Neuronal stem cell (in vitro differentiated cells): ENCODE results near the gene TM9SF4.
"Not testable (repeated sequence)": the region's sequence is repeated elsewhere in the genome, so short reads cannot be mapped to it uniquely, and the experiment has no call there.

Experiments
- DNase-seq: peaks from one replicate; pipeline ENCODE4 v3.0.0-alpha.2; 2013; ENCODE audit warnings: low spot score
- H2AFZ ChIP-seq: one replicate; pipeline ENCODE4 v1.6.1; 2013; ENCODE audit warnings: mild to moderate bottlenecking, low read length, inconsistent platforms
- H2AK5ac ChIP-seq: 2 replicates; pipeline ENCODE4 v1.6.1; 2013; ENCODE audit warnings: low read depth, mild to moderate bottlenecking, inconsistent platforms, low read length, moderate library complexity, mixed read lengths
- H2BK120ac ChIP-seq: 2 replicates; pipeline ENCODE4 v1.6.1; 2013; ENCODE audit warnings: low read depth, mild to moderate bottlenecking, inconsistent platforms, low read length, moderate library complexity, mixed read lengths
- H2BK12ac ChIP-seq: one replicate; pipeline ENCODE4 v1.6.1; 2013; ENCODE audit warnings: low read length, inconsistent platforms
- H2BK15ac ChIP-seq: 2 replicates; pipeline ENCODE4 v1.6.1; 2013; ENCODE audit warnings: mild to moderate bottlenecking, low read length, inconsistent platforms, mixed read lengths
- H2BK5ac ChIP-seq: one replicate; pipeline ENCODE4 v1.6.1; 2013; ENCODE audit warnings: inconsistent platforms, mild to moderate bottlenecking, low read length, moderate library complexity
- H3K14ac ChIP-seq: one replicate; pipeline ENCODE4 v1.6.1; 2013; ENCODE audit warnings: low read length, inconsistent platforms
- H3K18ac ChIP-seq: 2 replicates; pipeline ENCODE4 v1.6.1; 2013; ENCODE audit warnings: low read length, inconsistent platforms
- H3K23ac ChIP-seq: 2 replicates; pipeline ENCODE4 v1.6.1; 2013; ENCODE audit warnings: low read depth, mild to moderate bottlenecking, mixed read lengths, low read length, inconsistent platforms; ENCODE audit not compliant: poor library complexity
- H3K27ac ChIP-seq: replicated peaks from 3 replicates; pipeline ENCODE4 v1.5.1; 2013; ENCODE audit warnings: low read length, inconsistent platforms
- H3K27me3 ChIP-seq, 3 experiments: 2 replicates each; pipeline ENCODE4 v1.6.1; 2013; ENCODE audit warnings: low read length in 3 of 3, mild to moderate bottlenecking in 2 of 3, inconsistent platforms in 1 of 3, low read depth in 1 of 3, mixed read lengths in 1 of 3, moderate library complexity in 1 of 3; ENCODE audit not compliant: control insufficient read depth in 3 of 3, insufficient read depth in 3 of 3
- H3K36me3 ChIP-seq, 2 donors: replicated peaks in 1 of 2; 2 replicates each; pipeline ENCODE4 v1.6.1; 2013; ENCODE audit warnings: low read length in 2 of 2; ENCODE audit not compliant: control insufficient read depth in 2 of 2, insufficient read depth in 2 of 2
- H3K4ac ChIP-seq: 2 replicates; pipeline ENCODE4 v1.6.1; 2013; ENCODE audit warnings: inconsistent platforms, mild to moderate bottlenecking, low read length, moderate library complexity
- H3K4me1 ChIP-seq, 2 donors: 1 replicate in 1 of 2; 2 replicates in 1 of 2; pipeline ENCODE4 v1.6.1; 2013; ENCODE audit warnings: low read length in 2 of 2, low read depth in 1 of 2; ENCODE audit not compliant: control insufficient read depth in 2 of 2, insufficient read depth in 1 of 2
- H3K4me2 ChIP-seq: one replicate; pipeline ENCODE4 v1.6.1; 2013; ENCODE audit warnings: mild to moderate bottlenecking, low read length, inconsistent platforms; ENCODE audit not compliant: insufficient read depth, poor library complexity, severe bottlenecking
- H3K4me3 ChIP-seq, 2 donors: 2 replicates each; pipeline ENCODE4 v1.5.1; 2013; ENCODE audit warnings: low read length in 2 of 2, mild to moderate bottlenecking in 2 of 2, inconsistent platforms in 1 of 2, moderate library complexity in 1 of 2
- H3K79me1 ChIP-seq: one replicate; pipeline ENCODE4 v1.6.1; 2013; ENCODE audit warnings: low read depth, mild to moderate bottlenecking, inconsistent platforms, low read length, moderate library complexity
- H3K9ac ChIP-seq: one replicate; pipeline ENCODE4 v1.6.1; 2013; ENCODE audit warnings: mild to moderate bottlenecking, low read depth, low read length, inconsistent platforms; ENCODE audit not compliant: poor library complexity
- H3K9me3 ChIP-seq, 2 donors: replicated peaks in 1 of 2; 2 replicates each; pipeline versions ENCODE3 to v1.6.1; 2013; ENCODE audit warnings: low read length in 2 of 2, mild to moderate bottlenecking in 2 of 2, inconsistent platforms in 1 of 2, low read depth in 1 of 2, mixed read lengths in 1 of 2, moderate library complexity in 1 of 2; ENCODE audit not compliant: control insufficient read depth in 2 of 2, insufficient read depth in 1 of 2
- H4K8ac ChIP-seq: one replicate; pipeline ENCODE4 v1.6.1; 2013; ENCODE audit warnings: low read depth, mild to moderate bottlenecking, inconsistent platforms, low read length, moderate library complexity
- H4K91ac ChIP-seq: one replicate; pipeline ENCODE4 v1.6.1; 2013; ENCODE audit warnings: low read length, low read depth, mild to moderate bottlenecking, inconsistent platforms; ENCODE audit not compliant: poor library complexity
- WGBS, 2 donors: extraction: QIAGEN DNeasy Blood & Tissue Kit; methylation state at CpG; one replicate each; pipeline ENCODE4 v1.1.7; 2013; ENCODE audit warnings: missing lambda C conversion rate in 2 of 2, mixed read lengths in 1 of 2; ENCODE audit not compliant: insufficient read length in 2 of 2, insufficient replicate concordance in 1 of 2; ENCODE audit errors: extremely low coverage in 2 of 2; 5-methylcytosine and 5-hydroxymethylcytosine counted together

TM9SF4 gene

DNA sequence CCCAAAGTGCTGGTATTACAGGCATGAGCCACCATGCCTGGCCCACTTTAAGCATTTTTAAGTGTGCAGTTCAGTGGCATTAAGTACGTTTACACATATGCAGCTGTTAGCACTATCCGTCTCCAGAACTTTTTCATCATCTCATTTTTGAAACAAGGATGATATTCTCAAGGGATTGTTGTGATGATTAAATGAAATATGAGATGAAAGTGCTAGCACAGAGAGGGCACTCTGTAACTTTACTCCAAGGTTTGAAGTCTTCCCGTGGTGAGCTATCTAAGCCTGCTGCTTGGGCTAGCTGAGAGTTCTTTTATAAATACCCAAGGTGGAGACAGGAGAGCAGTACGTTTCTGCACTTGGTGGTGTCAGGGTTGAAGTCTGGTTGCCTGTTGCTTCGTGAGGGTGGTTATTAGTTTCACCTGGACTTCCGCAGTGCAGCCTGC lies 6.6 kb downstream of the TM9SF4 start:
- no CpG with 5 or more reads among the region's 6 CpGs for WGBS, 2 donors
- no peak overlapping the region for H3K14ac ChIP-seq
- peaks cover 2 to 39% of the 10 kb centered on the region in 2 donors for H3K36me3 ChIP-seq
- no peak overlapping the region for H4K91ac ChIP-seq
- H3K27me3 ChIP-seq, result no peaks in the 10 kb centered on the region
- no peak overlapping the region for H2BK120ac ChIP-seq
- H3K79me1 ChIP-seq, result peaks cover 10% of the 10 kb centered on the region
- H3K9me3 ChIP-seq, result peaks cover 0 to 5% of the 10 kb centered on the region in 2 donors
- no peak overlapping the region for H2AFZ ChIP-seq
- no peak overlapping the region for H2AK5ac ChIP-seq
- no peak overlapping the region for H3K27ac ChIP-seq
- H4K8ac ChIP-seq, result no peak overlapping the region
- H3K18ac ChIP-seq, result no peak overlapping the region
- no peak overlapping the region for H3K4ac ChIP-seq
- H3K4me1 ChIP-seq, result peaks cover 0 to 3% of the 10 kb centered on the region in 2 donors
- H2BK15ac ChIP-seq, result no peak overlapping the region
- no peak overlapping the region for H3K9ac ChIP-seq
- H2BK12ac ChIP-seq, result no peak overlapping the region
- H2BK5ac ChIP-seq, result no peak overlapping the region
- H3K23ac ChIP-seq, result no peak overlapping the region
- no peak overlapping the region for H3K4me3 ChIP-seq
- no peak overlapping the region for H3K4me2 ChIP-seq
- no peak for DNase-seq

- not testable (repeated sequence) for H3K4me2 ChIP-seq, H3K14ac ChIP-seq, H3K9ac ChIP-seq, H3K27ac ChIP-seq, H2BK12ac ChIP-seq, H2BK120ac ChIP-seq, H3K27me3 ChIP-seq, H3K4me3 ChIP-seq, H2AK5ac ChIP-seq, H3K23ac ChIP-seq, H3K9me3 ChIP-seq, H3K4me1 ChIP-seq, H4K91ac ChIP-seq, H2BK5ac ChIP-seq, DNase-seq, H3K4ac ChIP-seq, H2AFZ ChIP-seq, H3K79me1 ChIP-seq, H3K18ac ChIP-seq, H4K8ac ChIP-seq, H2BK15ac ChIP-seq
- WGBS, 2 donors, result no CpG with 5 or more reads among the region's 6 CpGs
- peaks cover 2 to 32% of the 10 kb centered on the region in 2 donors for H3K36me3 ChIP-seq
Measured at GRCh38 chr20:32116796-32117195, 7.3 kb downstream of the TM9SF4 start.

- H2BK12ac ChIP-seq, H3K4ac ChIP-seq, H3K27ac ChIP-seq, H3K27me3 ChIP-seq, H3K23ac ChIP-seq, H2AFZ ChIP-seq, H3K4me2 ChIP-seq, H2AK5ac ChIP-seq, H2BK5ac ChIP-seq, H3K4me3 ChIP-seq, H3K9me3 ChIP-seq, H4K91ac ChIP-seq, H3K14ac ChIP-seq, H3K9ac ChIP-seq, H3K18ac ChIP-seq, H2BK120ac ChIP-seq, H4K8ac ChIP-seq, H2BK15ac ChIP-seq, DNase-seq, H3K4me1 ChIP-seq, H3K79me1 ChIP-seq: not testable (repeated sequence)
- H3K36me3 ChIP-seq, result peaks cover 2 to 21% of the 10 kb centered on the region in 2 donors
- no CpG with 5 or more reads among the region's 5 CpGs for WGBS, 2 donors
Measured at GRCh38 chr20:32118427-32118826, 8.9 kb downstream of the TM9SF4 start.

DNA sequence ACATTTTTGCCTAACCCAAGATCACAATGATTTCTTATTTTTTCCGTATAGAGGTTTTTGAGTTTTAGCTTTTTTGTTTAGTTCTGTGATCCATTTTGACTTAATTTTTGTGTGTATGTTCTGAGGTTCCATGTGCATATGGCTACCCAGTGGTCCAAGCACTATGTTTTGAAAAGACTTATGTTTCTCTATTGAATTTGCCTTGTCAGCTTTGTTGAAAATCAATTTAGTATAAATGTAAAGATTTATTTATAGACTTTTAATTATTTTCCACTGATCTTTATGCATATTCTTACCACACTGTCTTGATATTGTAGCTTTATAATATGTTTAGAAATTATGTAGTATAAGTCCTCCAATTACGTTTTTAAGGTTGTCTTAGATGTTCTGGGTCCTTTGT lies 10.2 kb downstream of the TM9SF4 start:
- no CpG with 5 or more reads among the region's 2 CpGs for WGBS, 2 donors

More for the DNA sequence above, 10.2 kb downstream of the TM9SF4 start:
- H3K9ac ChIP-seq, result no peak overlapping the region
- H2BK12ac ChIP-seq, result no peak overlapping the region
- H3K27ac ChIP-seq, result no peak overlapping the region
- no peak overlapping the region for H2BK120ac ChIP-seq
- no peak overlapping the region for H3K4me2 ChIP-seq
- H3K4ac ChIP-seq, result no peak overlapping the region
- peaks cover 0 to 12% of the 10 kb centered on the region in 2 donors for H3K9me3 ChIP-seq
- H3K4me1 ChIP-seq, result peaks cover 0 to 3% of the 10 kb centered on the region in 2 donors
- no peak overlapping the region for H3K23ac ChIP-seq
- no peak overlapping the region for H3K4me3 ChIP-seq
- H2BK15ac ChIP-seq, result no peak overlapping the region
- H3K18ac ChIP-seq, result no peak overlapping the region
- DNase-seq, result no peak
- H3K79me1 ChIP-seq, result no peaks in the 10 kb centered on the region
- no peak overlapping the region for H2AK5ac ChIP-seq
- no peak overlapping the region for H2BK5ac ChIP-seq
- no peak overlapping the region for H2AFZ ChIP-seq
- no peaks in the 10 kb centered on the region for H3K27me3 ChIP-seq
- H4K91ac ChIP-seq, result no peak overlapping the region
- H4K8ac ChIP-seq, result no peak overlapping the region
- H3K36me3 ChIP-seq, result peaks cover 4 to 18% of the 10 kb centered on the region in 2 donors
- H3K14ac ChIP-seq, result no peak overlapping the region
